ENCODE measurements around the gene ATP2C2. TPM values are rescaled to one million over a fixed set of nuclear protein-coding genes. Genes with fewer than 3 reads are reported as not detected.

ATP2C2 gene
- total and polyA plus RNA-seq, 2 of the 8 experiments (the other 6 are each of a cell fraction or from before 2014, with no cell fraction given): 1.2 to 2.8 TPM

DNA sequence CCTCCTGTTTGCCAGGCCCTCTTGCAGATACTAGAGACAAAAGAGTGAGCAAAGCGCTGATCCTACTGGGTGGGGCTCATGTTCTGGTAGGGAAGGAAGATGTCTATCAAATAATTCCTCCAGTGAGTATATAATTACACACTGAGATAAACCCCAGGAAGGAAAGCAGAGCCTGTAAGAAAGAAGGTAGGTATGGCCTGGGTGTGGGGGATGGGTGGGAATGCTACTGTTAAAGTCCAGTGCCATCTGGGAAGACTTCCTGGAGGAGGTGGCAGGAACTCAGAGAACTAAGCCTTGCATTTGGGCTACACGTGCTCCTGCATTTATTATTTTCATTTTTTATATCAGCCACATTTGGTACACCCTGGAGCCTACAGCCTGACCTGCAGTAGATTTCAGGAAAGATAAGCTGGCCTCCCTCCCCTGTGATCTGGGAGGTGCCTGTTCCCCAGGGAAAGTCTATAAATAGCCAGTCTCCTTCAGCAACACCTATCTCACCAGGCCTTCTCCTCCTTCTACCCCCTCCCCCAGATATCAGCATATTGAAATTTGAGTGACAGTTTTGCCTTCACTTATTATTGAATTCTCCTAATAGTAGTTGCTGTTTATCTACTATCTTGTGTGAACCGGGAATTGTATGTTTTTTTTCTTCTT is 11.5 kb downstream of the ATP2C2 start (continued):
- no peak for TF ChIP-seq GABPA (IDR thresholded peaks at IDR 0.05; ENCODE audit: borderline replicate concordance, insufficient read depth, low read length)
- no peak for TF ChIP-seq PHF8 (conservative IDR thresholded peaks at IDR 0.05; ENCODE audit: low read depth, low read length)
- TF ChIP-seq JUN (IDR thresholded peaks at IDR 0.05; ENCODE audit: low read depth, low read length): no peak
- TF ChIP-seq, protein P1, sequence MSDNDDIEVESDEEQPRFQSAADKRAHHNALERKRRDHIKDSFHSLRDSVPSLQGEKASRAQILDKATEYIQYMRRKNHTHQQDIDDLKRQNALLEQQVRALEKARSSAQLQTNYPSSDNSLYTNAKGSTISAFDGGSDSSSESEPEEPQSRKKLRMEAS (IDR thresholded peaks at IDR 0.05): no peak

Data from H1 (cell line).